HepG2 (cell line): ENCODE data around the gene NFKBIL1. TPM values are rescaled to one million over a fixed set of nuclear protein-coding genes. Genes with fewer than 3 reads are reported as not detected.

Source experiments
- ATAC-seq: fragments of 200-7000 bp; cut with Tn5 transposase; 3 replicates; pipeline ENCODE4 v1.9.1; 2020; ENCODE audit warnings: mild to moderate bottlenecking, moderate library complexity
- BruUV-seq: library from RNA; stranded (reverse); fragments of 400-500 nt; replicated peaks from 2 replicates; lab custom pipeline; 2021; lab: Mats Ljungman, UMichigan
- CTCF ChIA-PET: fragments of 300-600 bp; formaldehyde crosslinking; extraction: SDS; loops from one replicate; lab custom pipeline; 2021; ENCODE audit warnings: low total read pairs, inconsistent platforms, low intra/inter-chr PET ratio; lab: Yijun Ruan, JAX
- POLR2A ChIA-PET: fragments of 350-600 bp; sonication (Branson Sonifier 250); formaldehyde crosslinking; loops from one replicate; lab custom pipeline; 2020; ENCODE audit warnings: antibody characterized with exemption, inconsistent platforms; lab: Yijun Ruan, JAX
- DNase-seq: peaks from one replicate; pipeline ENCODE4 v3.0.0-alpha.2; 2015; ENCODE audit warnings: low spot score
- FAIRE-seq: peaks from 3 replicates; lab custom pipeline; 2011; peaks lifted over from hg19 to GRCh38; lab: Jason Lieb, UNC
- H2AFZ ChIP-seq: one replicate; pipeline ENCODE4 v1.6.1; 2011; ENCODE audit warnings: low read length, inconsistent platforms
- H3K27ac ChIP-seq: fragments of 300-600 bp; 3 replicates; pipeline ENCODE4 v1.8.0; 2011; ENCODE audit warnings: mixed run types, mild to moderate bottlenecking, mixed read lengths, low read length, inconsistent platforms; ENCODE audit not compliant: insufficient read depth; ENCODE audit errors: extremely low read length
- H3K27me3 ChIP-seq, 2 experiments: fragments of 200-600 bp in 1 of 2; 2 replicates in 1 of 2; 3 replicates in 1 of 2; pipeline versions ENCODE4 v1.6.0 to v1.8.0; 2011; ENCODE audit warnings: low read length in 2 of 2, mild to moderate bottlenecking in 2 of 2, moderate library complexity in 2 of 2, inconsistent platforms in 1 of 2; ENCODE audit not compliant: insufficient read depth in 2 of 2, control insufficient read depth in 1 of 2
- H3K36me3 ChIP-seq, 2 experiments: fragments of 200-600 bp in 1 of 2; replicated peaks in 1 of 2; 2 replicates in 1 of 2; 3 replicates in 1 of 2; pipeline versions ENCODE4 v1.5.1 to v1.8.0; 2011; ENCODE audit warnings: low read length in 2 of 2, inconsistent platforms in 1 of 2; ENCODE audit not compliant: insufficient read depth in 2 of 2, control insufficient read depth in 1 of 2
- H3K4me1 ChIP-seq: 2 replicates; pipeline ENCODE4 v1.5.1; 2012; ENCODE audit warnings: low read length, inconsistent platforms; ENCODE audit not compliant: insufficient read depth
- H3K4me2 ChIP-seq: 2 replicates; pipeline ENCODE4 v1.6.0; 2011; ENCODE audit warnings: low read depth, low read length, inconsistent platforms
- H3K4me3 ChIP-seq, 3 experiments: fragments of 200-600 bp in 1 of 3; sonication (generic), shearing (Covaris generic) in 1 of 3; replicated peaks in 1 of 3; 2 replicates each; pipeline ENCODE4 v1.5.1; 2011 to 2016; ENCODE audit warnings: low read length in 3 of 3, inconsistent platforms in 2 of 3, low read depth in 2 of 3, mild to moderate bottlenecking in 2 of 3, control low read depth in 1 of 3, mixed read lengths in 1 of 3; ENCODE audit not compliant: insufficient read depth in 1 of 3
- H3K79me2 ChIP-seq: one replicate; pipeline ENCODE4 v1.6.1; 2011; ENCODE audit warnings: low read length, inconsistent platforms; ENCODE audit not compliant: insufficient read depth
- H3K9ac ChIP-seq: 2 replicates; pipeline ENCODE4 v1.6.0; 2011; ENCODE audit warnings: mild to moderate bottlenecking, low read depth, low read length, inconsistent platforms; ENCODE audit not compliant: insufficient read depth
- H3K9me3 ChIP-seq: 2 replicates; pipeline ENCODE4 v1.5.1; 2012; ENCODE audit warnings: mild to moderate bottlenecking, low read length
- H4K20me1 ChIP-seq: 2 replicates; pipeline ENCODE4 v1.6.0; 2011; ENCODE audit warnings: inconsistent platforms, mild to moderate bottlenecking, low read length, moderate library complexity; ENCODE audit not compliant: insufficient read depth
- BHLHE40 ChIP-seq: IDR thresholded peaks from 2 replicates; pipeline ENCODE4 v1.6.1; 2011; ENCODE audit warnings: low read length, improper control_type of control experiment
- CEBPB ChIP-seq: IDR thresholded peaks from 2 replicates; pipeline ENCODE4 v1.6.1; 2011; ENCODE audit warnings: low read depth, low read length, improper control_type of control experiment, borderline replicate concordance
- HNF4A ChIP-seq: sonication (generic); formaldehyde crosslinking; IDR thresholded peaks from 2 replicates; pipeline ENCODE4 v1.4.0; 2020; ENCODE audit warnings: missing genetic modification reagents
- KLF9 ChIP-seq: IDR thresholded peaks from 2 replicates; pipeline ENCODE4 v1.6.1; 2016; ENCODE audit warnings: low read depth
- MZF1 ChIP-seq: sonication (generic); formaldehyde crosslinking; IDR thresholded peaks from 2 replicates; pipeline ENCODE4 v1.8.1; 2023; ENCODE audit warnings: mild to moderate bottlenecking, missing genetic modification reagents, borderline replicate concordance
- NR2C2 ChIP-seq: sonication (generic); formaldehyde crosslinking; IDR thresholded peaks from 2 replicates; pipeline ENCODE4 v1.4.0; 2020; ENCODE audit warnings: missing genetic modification reagents, mild to moderate bottlenecking, moderate library complexity, borderline replicate concordance
- PRPF4 ChIP-seq: fragments of 200-400 bp; formaldehyde crosslinking; IDR thresholded peaks from 2 replicates; pipeline ENCODE4 v1.6.1; 2016; ENCODE audit warnings: low read length, low read depth; ENCODE audit not compliant: poor library complexity, severe bottlenecking
- REL ChIP-seq: sonication (generic); formaldehyde crosslinking; conservative IDR thresholded peaks from 2 replicates; pipeline ENCODE4 v1.8.0; 2022; ENCODE audit warnings: mild to moderate bottlenecking, missing genetic modification reagents, moderate library complexity
- SCMH1 ChIP-seq: sonication (generic); formaldehyde crosslinking; IDR thresholded peaks from 2 replicates; pipeline ENCODE4 v1.9.0; 2021; ENCODE audit warnings: missing genetic modification reagents, mild to moderate bottlenecking, borderline replicate concordance
- TP53 ChIP-seq: sonication (generic); formaldehyde crosslinking; conservative IDR thresholded peaks from 2 replicates; pipeline ENCODE4 v1.4.0; 2020; ENCODE audit warnings: missing genetic modification reagents
- ZBTB7A ChIP-seq: sonication (generic); formaldehyde crosslinking; IDR thresholded peaks from 2 replicates; pipeline ENCODE4 v1.8.0; 2022; ENCODE audit warnings: mild to moderate bottlenecking, missing genetic modification reagents
- ZNF296 ChIP-seq: sonication (generic); formaldehyde crosslinking; conservative IDR thresholded peaks from 2 replicates; pipeline ENCODE4 v1.5.0; 2020; ENCODE audit warnings: mild to moderate bottlenecking, missing genetic modification reagents
- ZNF720 ChIP-seq: sonication (generic); formaldehyde crosslinking; IDR thresholded peaks from 2 replicates; pipeline ENCODE4 v1.4.0; 2020; ENCODE audit warnings: missing genetic modification reagents
- WGBS: methylation state at CpG from one replicate; pipeline ENCODE4 v1.1.6; 2017; ENCODE audit warnings: low lambda C conversion rate; 5-methylcytosine and 5-hydroxymethylcytosine counted together
- in situ Hi-C: cut with HindIII; loops from 2 replicates; pipeline ENCODE4 v1.10.0; 2017; ENCODE audit warnings: low pct_unique_long_range_greater_than_20kb; ENCODE audit not compliant: extremely low pct_ligation_motif_present
- intact Hi-C: fragments of 100-400 bp; cut with micrococcal nuclease; formaldehyde crosslinking; loops from one replicate; pipeline ENCODE4 v1.10.0; 2022; ENCODE audit not compliant: unreplicated experiment
- polyA plus RNA-seq, 8 experiments: library from polyadenylated mRNA; depleted of rRNA in 3 of 8; stranded (reverse) in 7 of 8; unstranded in 1 of 8; fragments of >200 nt; fragmentation: Illumina TruSeq in 4 of 8; extraction: Trizol in 4 of 8; gene quantifications; 2 replicates each; pipeline versions ENCODE4 v1.2.1 to v1.2.3, GENCODE V29; 2011 to 2016; ENCODE audit warnings: low read depth in 4 of 8, missing spikeins in 1 of 8, mixed read lengths in 1 of 8; ENCODE audit not compliant: insufficient read depth in 1 of 8
- total RNA-seq, 5 experiments: library from RNA; depleted of rRNA; stranded (reverse); fragments of >200 nt; fragmentation: Illumina TruSeq; extraction: Trizol; gene quantifications; 2 replicates each; pipeline ENCODE4 v1.2.3, GENCODE V29; 2016; ENCODE audit warnings: low read depth in 1 of 5
- TF ChIP-seq, protein P1 (sequence below): IDR thresholded peaks from 2 replicates; pipeline ENCODE4 v1.6.1; 2012; ENCODE audit warnings: low read length, improper control_type of control experiment
- TF ChIP-seq, protein P2 (sequence below): IDR thresholded peaks from 2 replicates; pipeline ENCODE4 v1.6.1; 2016; ENCODE audit warnings: missing compliant biosample characterization, missing genetic modification reagents, borderline replicate concordance
- TF ChIP-seq, protein P3 (sequence below): IDR thresholded peaks from 2 replicates; pipeline ENCODE4 v1.6.1; 2018; ENCODE audit warnings: missing genetic modification reagents, mild to moderate bottlenecking, missing compliant biosample characterization
- TF ChIP-seq, protein P4 (sequence below): sonication (generic); formaldehyde crosslinking; IDR thresholded peaks from 2 replicates; pipeline ENCODE4 v1.4.0; 2020; ENCODE audit warnings: low read depth, mild to moderate bottlenecking, missing genetic modification reagents

Gene NFKBIL1
- total and polyA plus RNA-seq, 2 of the 13 experiments (the other 11 are each of a cell fraction or from before 2014, with no cell fraction given): 9.7 to 19.5 TPM

DNA sequence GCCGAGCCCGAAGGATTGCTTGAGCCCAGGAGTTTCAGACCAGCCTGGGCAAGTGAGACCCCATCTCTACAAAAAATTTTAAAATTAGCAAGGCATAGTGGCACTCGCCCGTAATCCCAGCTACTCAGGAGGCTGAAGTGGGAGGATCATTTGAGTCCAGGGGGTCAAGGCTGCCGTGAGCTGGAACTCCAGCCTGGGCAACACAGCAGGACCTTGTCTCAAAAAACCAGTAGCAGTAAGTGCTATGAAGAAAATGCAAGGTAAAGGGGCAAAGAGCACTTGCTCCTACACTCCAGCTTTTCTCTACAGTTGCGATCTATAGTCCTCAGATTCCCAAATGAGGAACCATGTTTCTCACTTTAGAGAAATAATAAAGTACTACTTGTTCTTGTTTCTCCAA lies 3.8 kb upstream of the NFKBIL1 start (continued):
- no peak for TF ChIP-seq ZBTB7A (CRISPR knock-in tag)

DNA sequence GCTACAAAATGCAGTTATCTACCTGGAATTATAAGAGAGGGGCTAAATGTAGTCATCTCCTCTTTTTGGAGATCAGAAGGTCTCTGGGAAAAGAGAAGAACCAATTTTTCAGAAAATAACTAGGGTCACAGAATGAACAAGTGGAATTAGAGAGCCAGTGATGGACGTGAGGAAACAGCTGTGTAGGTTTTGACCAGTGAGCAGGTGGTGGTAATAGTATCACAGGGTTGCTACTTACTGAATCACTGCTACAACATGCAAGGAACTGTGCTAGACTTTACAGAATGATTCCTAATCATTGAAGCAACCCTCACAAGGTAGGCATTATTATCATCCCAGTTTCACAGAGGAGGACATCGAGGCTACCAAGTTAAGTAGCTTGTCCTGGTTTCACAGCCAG lies 2.7 kb upstream of the NFKBIL1 start:
- H3K9me3 ChIP-seq: no peaks in the 10 kb centered on the region
- ATAC-seq (no peak), DNase-seq (no peak)
- H3K36me3 ChIP-seq: peaks cover 3 to 14% of the 10 kb centered on the region in 2 experiments
- no peak overlapping the region for H3K4me3 ChIP-seq
- H2AFZ ChIP-seq: no peak overlapping the region
- ChIA-PET POLR2A (interaction anchor here (6.9 kb wide), 1 partner anchor 16 kb away, joined by 123 read pairs; the partner anchor contains the start of gene MCCD1), CTCF (interaction anchor here (3.6 kb wide), 1 partner anchor 53 kb away, joined by 84 read pairs; no protein-coding TSS in a partner anchor)
- H3K79me2 ChIP-seq: peaks cover 40% of the 10 kb centered on the region
- no peaks in the 10 kb centered on the region; a peak in 2 of 5 replicates for H3K27me3 ChIP-seq
- H3K27ac ChIP-seq: no peak overlapping the region
- no peak overlapping the region for H3K4me2 ChIP-seq
- in situ Hi-C loops: loop anchor here (5.0 kb wide), 1 partner anchor 53 kb away; no protein-coding TSS in a partner anchor
- peaks cover 53% of the 10 kb centered on the region for H3K4me1 ChIP-seq
- no peak overlapping the region for H3K9ac ChIP-seq
- TF ChIP-seq ZNF296 (no peak), SCMH1 (CRISPR knock-in tag) (no peak), BHLHE40 (no peak), HNF4A (CRISPR knock-in tag) (no peak), CEBPB (no peak), TP53 (no peak), PRPF4 (no peak), KLF9 (CRISPR knock-in tag) (no peak), REL (no peak), MZF1 (CRISPR knock-in tag) (no peak), NR2C2 (CRISPR knock-in tag) (no peak), ZNF720 (CRISPR knock-in tag) (no peak)
- TF ChIP-seq, protein P1, sequence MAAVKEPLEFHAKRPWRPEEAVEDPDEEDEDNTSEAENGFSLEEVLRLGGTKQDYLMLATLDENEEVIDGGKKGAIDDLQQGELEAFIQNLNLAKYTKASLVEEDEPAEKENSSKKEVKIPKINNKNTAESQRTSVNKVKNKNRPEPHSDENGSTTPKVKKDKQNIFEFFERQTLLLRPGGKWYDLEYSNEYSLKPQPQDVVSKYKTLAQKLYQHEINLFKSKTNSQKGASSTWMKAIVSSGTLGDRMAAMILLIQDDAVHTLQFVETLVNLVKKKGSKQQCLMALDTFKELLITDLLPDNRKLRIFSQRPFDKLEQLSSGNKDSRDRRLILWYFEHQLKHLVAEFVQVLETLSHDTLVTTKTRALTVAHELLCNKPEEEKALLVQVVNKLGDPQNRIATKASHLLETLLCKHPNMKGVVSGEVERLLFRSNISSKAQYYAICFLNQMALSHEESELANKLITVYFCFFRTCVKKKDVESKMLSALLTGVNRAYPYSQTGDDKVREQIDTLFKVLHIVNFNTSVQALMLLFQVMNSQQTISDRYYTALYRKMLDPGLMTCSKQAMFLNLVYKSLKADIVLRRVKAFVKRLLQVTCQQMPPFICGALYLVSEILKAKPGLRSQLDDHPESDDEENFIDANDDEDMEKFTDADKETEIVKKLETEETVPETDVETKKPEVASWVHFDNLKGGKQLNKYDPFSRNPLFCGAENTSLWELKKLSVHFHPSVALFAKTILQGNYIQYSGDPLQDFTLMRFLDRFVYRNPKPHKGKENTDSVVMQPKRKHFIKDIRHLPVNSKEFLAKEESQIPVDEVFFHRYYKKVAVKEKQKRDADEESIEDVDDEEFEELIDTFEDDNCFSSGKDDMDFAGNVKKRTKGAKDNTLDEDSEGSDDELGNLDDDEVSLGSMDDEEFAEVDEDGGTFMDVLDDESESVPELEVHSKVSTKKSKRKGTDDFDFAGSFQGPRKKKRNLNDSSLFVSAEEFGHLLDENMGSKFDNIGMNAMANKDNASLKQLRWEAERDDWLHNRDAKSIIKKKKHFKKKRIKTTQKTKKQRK: no peak
- TF ChIP-seq, protein P2, sequence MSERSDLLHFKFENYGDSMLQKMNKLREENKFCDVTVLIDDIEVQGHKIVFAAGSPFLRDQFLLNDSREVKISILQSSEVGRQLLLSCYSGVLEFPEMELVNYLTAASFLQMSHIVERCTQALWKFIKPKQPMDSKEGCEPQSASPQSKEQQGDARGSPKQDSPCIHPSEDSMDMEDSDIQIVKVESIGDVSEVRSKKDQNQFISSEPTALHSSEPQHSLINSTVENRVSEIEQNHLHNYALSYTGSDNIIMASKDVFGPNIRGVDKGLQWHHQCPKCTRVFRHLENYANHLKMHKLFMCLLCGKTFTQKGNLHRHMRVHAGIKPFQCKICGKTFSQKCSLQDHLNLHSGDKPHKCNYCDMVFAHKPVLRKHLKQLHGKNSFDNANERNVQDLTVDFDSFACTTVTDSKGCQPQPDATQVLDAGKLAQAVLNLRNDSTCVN: no peak
- TF ChIP-seq, protein P3, sequence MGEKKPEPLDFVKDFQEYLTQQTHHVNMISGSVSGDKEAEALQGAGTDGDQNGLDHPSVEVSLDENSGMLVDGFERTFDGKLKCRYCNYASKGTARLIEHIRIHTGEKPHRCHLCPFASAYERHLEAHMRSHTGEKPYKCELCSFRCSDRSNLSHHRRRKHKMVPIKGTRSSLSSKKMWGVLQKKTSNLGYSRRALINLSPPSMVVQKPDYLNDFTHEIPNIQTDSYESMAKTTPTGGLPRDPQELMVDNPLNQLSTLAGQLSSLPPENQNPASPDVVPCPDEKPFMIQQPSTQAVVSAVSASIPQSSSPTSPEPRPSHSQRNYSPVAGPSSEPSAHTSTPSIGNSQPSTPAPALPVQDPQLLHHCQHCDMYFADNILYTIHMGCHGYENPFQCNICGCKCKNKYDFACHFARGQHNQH (CRISPR knock-in tag): no peak
- TF ChIP-seq, protein P4, sequence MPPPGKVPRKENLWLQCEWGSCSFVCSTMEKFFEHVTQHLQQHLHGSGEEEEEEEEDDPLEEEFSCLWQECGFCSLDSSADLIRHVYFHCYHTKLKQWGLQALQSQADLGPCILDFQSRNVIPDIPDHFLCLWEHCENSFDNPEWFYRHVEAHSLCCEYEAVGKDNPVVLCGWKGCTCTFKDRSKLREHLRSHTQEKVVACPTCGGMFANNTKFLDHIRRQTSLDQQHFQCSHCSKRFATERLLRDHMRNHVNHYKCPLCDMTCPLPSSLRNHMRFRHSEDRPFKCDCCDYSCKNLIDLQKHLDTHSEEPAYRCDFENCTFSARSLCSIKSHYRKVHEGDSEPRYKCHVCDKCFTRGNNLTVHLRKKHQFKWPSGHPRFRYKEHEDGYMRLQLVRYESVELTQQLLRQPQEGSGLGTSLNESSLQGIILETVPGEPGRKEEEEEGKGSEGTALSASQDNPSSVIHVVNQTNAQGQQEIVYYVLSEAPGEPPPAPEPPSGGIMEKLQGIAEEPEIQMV (CRISPR knock-in tag): no peak
- TF ChIP-seq, all 625 proteins: peak for 0
- FAIRE-seq: no peak
- no TSS peak for BruUV-seq
- peaks cover 14% of the 10 kb centered on the region for H4K20me1 ChIP-seq
- intact Hi-C loops: loop anchor here (5.0 to 10.0 kb wide), 2 partner anchors 38 to 110 kb away; partner anchors contain the start of genes APOM, BAG6 and LTB
- 63% methylated on average over 2 of the region's 2 CpGs for WGBS
